GM12878 (cell line): Measurements from ENCODE around the gene TUNAR. TPM values are rescaled to one million over a fixed set of nuclear protein-coding genes. Genes with fewer than 3 reads are reported as not detected.

ENCODE experiments used
- BMI1 ChIP-seq: fragments of 450-650 bp; IDR thresholded peaks from 2 replicates; pipeline ENCODE4 v1.6.1; 2016; ENCODE audit warnings: mild to moderate bottlenecking, moderate library complexity, borderline replicate concordance
- CREB1 ChIP-seq: IDR thresholded peaks from 2 replicates; pipeline ENCODE4 v1.6.1; 2012; ENCODE audit warnings: low read depth, mild to moderate bottlenecking, inconsistent platforms
- CUX1 ChIP-seq: IDR thresholded peaks from 2 replicates; pipeline ENCODE4 v1.6.1; 2012; ENCODE audit warnings: improper control_type of control experiment, low read depth, low read length; ENCODE audit not compliant: insufficient replicate concordance
- KAT2A ChIP-seq: conservative IDR thresholded peaks from 2 replicates; pipeline ENCODE4 v1.6.1; 2011; ENCODE audit warnings: low read depth, low read length; ENCODE audit not compliant: control insufficient read depth
- LARP7 ChIP-seq: fragments of 450-650 bp; IDR thresholded peaks from 2 replicates; pipeline ENCODE4 v1.6.1; 2017; ENCODE audit warnings: mild to moderate bottlenecking
- SP1 ChIP-seq: IDR thresholded peaks from one replicate; pipeline ENCODE4 v1.6.1; 2011; ENCODE audit warnings: low read depth, low read length
- polyA plus RNA-seq, 11 experiments: library from polyadenylated mRNA; depleted of rRNA in 4 of 11; unstranded in 6 of 11; stranded (reverse) in 5 of 11; fragments of >200 nt; fragmentation: Nextera tagmentation in 4 of 11; fragmentation: Illumina TruSeq in 1 of 11; extraction: Ambion mirVana in 4 of 11; extraction: Trizol in 1 of 11; gene quantifications; 1 replicate in 1 of 11; 2 replicates in 10 of 11; pipeline versions ENCODE4 v1.2.1 to v1.2.3, GENCODE V29; 2011 to 2016; ENCODE audit warnings: inconsistent platforms in 2 of 11, missing spikeins in 2 of 11, low read depth in 1 of 11
- total RNA-seq, 4 experiments: library from RNA; depleted of rRNA in 3 of 4; stranded (reverse); fragments of >200 nt in 3 of 4; fragmentation: Illumina TruSeq in 1 of 4; extraction: Trizol in 1 of 4; gene quantifications; 2 replicates each; pipeline versions ENCODE4 v1.2.1 to v1.2.3, GENCODE V29; 2013 to 2021
- TF ChIP-seq, protein P1 (sequence below): fragments of 450-650 bp; IDR thresholded peaks from 2 replicates; pipeline ENCODE4 v1.6.1; 2017; ENCODE audit warnings: borderline replicate concordance

The TUNAR gene
- total and polyA plus RNA-seq, 10 of the 15 experiments (the other 5 are each of a cell fraction or from before 2014, with no cell fraction given), result 0.02 TPM; not detected in 9

DNA sequence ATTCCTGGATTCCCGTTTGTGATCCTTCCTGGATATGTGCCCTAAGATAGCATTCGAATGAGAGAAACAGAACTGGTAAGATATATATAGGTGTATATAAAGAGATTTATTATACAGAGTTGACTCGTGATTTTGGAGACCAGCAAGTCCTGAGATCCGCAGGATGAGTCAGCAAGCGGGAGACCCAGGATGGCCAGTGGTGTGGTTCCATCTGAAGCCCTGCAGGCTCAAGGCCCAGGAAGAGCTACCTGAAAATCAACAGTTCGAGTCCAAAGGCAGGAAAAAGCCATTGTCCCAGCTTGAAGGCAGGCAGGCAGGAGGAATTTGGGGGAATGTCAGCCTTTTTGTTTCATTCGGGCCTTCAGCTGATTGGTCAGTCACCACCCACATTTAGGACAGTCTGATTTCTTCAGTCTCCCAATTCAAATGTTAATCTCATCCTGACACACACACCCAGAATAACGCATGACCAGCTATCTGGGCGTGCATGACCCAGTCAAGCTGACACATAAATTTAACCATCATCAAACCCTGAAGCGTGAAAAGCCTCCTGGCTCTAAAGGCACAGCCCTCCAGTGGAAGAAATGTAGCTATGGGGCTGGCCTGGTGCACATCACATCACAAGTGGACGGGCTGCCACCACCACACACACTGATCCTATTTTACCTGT, 44.3 kb downstream of the TUNAR start (continued):
- no peak for TF ChIP-seq CUX1
- no peak for TF ChIP-seq CREB1
- no peak for TF ChIP-seq SP1
- no peak for TF ChIP-seq LARP7
- TF ChIP-seq KAT2A, result no peak
- no peak for TF ChIP-seq BMI1
- TF ChIP-seq, protein P1, sequence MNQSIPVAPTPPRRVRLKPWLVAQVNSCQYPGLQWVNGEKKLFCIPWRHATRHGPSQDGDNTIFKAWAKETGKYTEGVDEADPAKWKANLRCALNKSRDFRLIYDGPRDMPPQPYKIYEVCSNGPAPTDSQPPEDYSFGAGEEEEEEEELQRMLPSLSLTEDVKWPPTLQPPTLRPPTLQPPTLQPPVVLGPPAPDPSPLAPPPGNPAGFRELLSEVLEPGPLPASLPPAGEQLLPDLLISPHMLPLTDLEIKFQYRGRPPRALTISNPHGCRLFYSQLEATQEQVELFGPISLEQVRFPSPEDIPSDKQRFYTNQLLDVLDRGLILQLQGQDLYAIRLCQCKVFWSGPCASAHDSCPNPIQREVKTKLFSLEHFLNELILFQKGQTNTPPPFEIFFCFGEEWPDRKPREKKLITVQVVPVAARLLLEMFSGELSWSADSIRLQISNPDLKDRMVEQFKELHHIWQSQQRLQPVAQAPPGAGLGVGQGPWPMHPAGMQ, result no peak
